Fibroblast of skin of left biceps (primary cell): ENCODE measurements around the gene GNG10.
A peak's percentile ranks its signal among the peaks of the same experiment; 100 is the strongest.
"Not testable (repeated sequence)": the region's sequence is repeated elsewhere in the genome, so short reads cannot be mapped to it uniquely, and the experiment has no call there.

Experiments
- DNase-seq, 2 experiments: peaks; one replicate each; pipeline ENCODE4 v3.0.0-alpha.2; 2013; ENCODE audit warnings: low read depth in 2 of 2

Gene GNG10

GRCh38 chr9:111661150-111661801 lies at the start of gene GNG10:
TSS of gene GNG10 (plus strand) at chr9:111661605. CDS start at chr9:111661635, 30 bp downstream.
- peak; percentile 9 to 15 for DNase-seq

- DNase-seq: no peak
These were observed 47.9 kb upstream of the GNG10 start for GRCh38 chr9:111613436-111614040.

- DNase-seq: no peak
These were observed 45.5 kb upstream of the GNG10 start for GRCh38 chr9:111615928-111616327.

GRCh38 chr9:111617349-111617748 lies 44.1 kb upstream of the GNG10 start:
- not testable (repeated sequence) for DNase-seq

GRCh38 chr9:111621895-111622480 lies 39.4 kb upstream of the GNG10 start:
- no peak for DNase-seq

GRCh38 chr9:111622626-111623025 lies 38.8 kb upstream of the GNG10 start:
- no peak for DNase-seq

GRCh38 chr9:111627260-111627963 lies 34.0 kb upstream of the GNG10 start:
- no peak for DNase-seq

GRCh38 chr9:111628411-111628810 lies 33.0 kb upstream of the GNG10 start:
- DNase-seq: no peak

GRCh38 chr9:111630182-111630963 lies 31.0 kb upstream of the GNG10 start:
- DNase-seq: no peak

GRCh38 chr9:111630964-111631213 lies 30.5 kb upstream of the GNG10 start:
- DNase-seq: no peak

GRCh38 chr9:111631214-111631971 lies 30.0 kb upstream of the GNG10 start, which contains the start of gene DNAJC25:
TSS of gene DNAJC25 (plus strand) at chr9:111631334. CDS start at chr9:111631408, 74 bp downstream.
- DNase-seq: peak; percentile 95 to 96

- no peak for DNase-seq
These were observed 29.3 kb upstream of the GNG10 start for GRCh38 chr9:111632060-111632459.

GRCh38 chr9:111632695-111633388 lies 28.6 kb upstream of the GNG10 start:
- DNase-seq: no peak

GRCh38 chr9:111633389-111633736 lies 28.0 kb upstream of the GNG10 start:
- no peak for DNase-seq

GRCh38 chr9:111634860-111635259 lies 26.5 kb upstream of the GNG10 start:
- no peak for DNase-seq

- DNase-seq: no peak
These were observed 23.9 kb upstream of the GNG10 start for GRCh38 chr9:111637421-111637950.

- no peak for DNase-seq
These were observed 17.1 kb upstream of the GNG10 start for GRCh38 chr9:111644195-111644772.

GRCh38 chr9:111645806-111646205 lies 15.6 kb upstream of the GNG10 start:
- no peak for DNase-seq

GRCh38 chr9:111646417-111646816 lies 15.0 kb upstream of the GNG10 start:
- DNase-seq: no peak

GRCh38 chr9:111648066-111648465 lies 13.3 kb upstream of the GNG10 start:
- DNase-seq: no peak
